ENCODE results near the gene CKS1B. TPM values are rescaled to one million over a fixed set of nuclear protein-coding genes. Genes with fewer than 3 reads are reported as not detected.
A peak's percentile ranks its signal among the peaks of the same experiment; 100 is the strongest.

CKS1B gene
- total and polyA plus RNA-seq, 9 of the 15 experiments (the other 6 are each of a cell fraction or from before 2014, with no cell fraction given), result 215 to 1,103 (median 460) TPM

- no peak for TF ChIP-seq SLC30A9 (CRISPR knock-in tag; IDR thresholded peaks at IDR 0.05)
- no peak for TF ChIP-seq TEAD2 (tag; IDR thresholded peaks at IDR 0.05)
- TF ChIP-seq MCM5 (IDR thresholded peaks at IDR 0.05; ENCODE audit: low read depth), result no peak
- TF ChIP-seq NEUROD1 (IDR thresholded peaks at IDR 0.05; ENCODE audit: borderline replicate concordance, low read depth, low read length, partially characterized antibody), result no peak
- no peak; the same call in 1 of the 2 replicates for TF ChIP-seq ARID1B (IDR thresholded peaks at IDR 0.05)
- TF ChIP-seq ZBTB11 (CRISPR knock-in tag; IDR thresholded peaks at IDR 0.05), result no peak
- TF ChIP-seq CHD2 (IDR thresholded peaks at IDR 0.05; ENCODE audit: low read depth, low read length), result no peak
- TF ChIP-seq ZBTB17 (CRISPR knock-in tag; IDR thresholded peaks at IDR 0.05), result no peak
- no peak for TF ChIP-seq RBFOX2 (IDR thresholded peaks at IDR 0.05; ENCODE audit: low read depth, low read length)
- no peak for TF ChIP-seq BCOR (IDR thresholded peaks at IDR 0.05)
- TF ChIP-seq MLLT1 (IDR thresholded peaks at IDR 0.05), result no peak
- TF ChIP-seq TCF7L2 (IDR thresholded peaks at IDR 0.05; ENCODE audit: low read depth, low read length), result no peak
- TF ChIP-seq ZBTB34 (CRISPR knock-in tag; IDR thresholded peaks at IDR 0.05), result no peak
- TF ChIP-seq MNT (conservative IDR thresholded peaks at IDR 0.05), result 0 out of 4 replicates have a peak, but pooled peaks of 1 of the 2 experiments have one; percentile 14
- TF ChIP-seq CBFA2T3 (IDR thresholded peaks at IDR 0.05), result no peak
- TF ChIP-seq THAP12 (CRISPR knock-in tag; IDR thresholded peaks at IDR 0.05), result no peak
- no peak for TF ChIP-seq PYGO2 (tag; IDR thresholded peaks at IDR 0.05)
- TF ChIP-seq DMBX1 (CRISPR knock-in tag; IDR thresholded peaks at IDR 0.05; ENCODE audit: borderline replicate concordance), result no peak
These were observed 1.1 kb downstream of the CKS1B start (continued) for GRCh38 chr1:154975409-154976059.
